GM19025 (cell line): ENCODE results near the gene FPR2.
"Not testable (repeated sequence)": the region's sequence is repeated elsewhere in the genome, so short reads cannot be mapped to it uniquely, and the experiment has no call there.

ENCODE experiments used
- ATAC-seq: cut with Tn5 transposase; IDR thresholded peaks from one replicate; pipeline ENCODE4 v1.9.1; 2021; ENCODE audit warnings: mild to moderate bottlenecking, low read depth, moderate library complexity; ENCODE audit not compliant: unreplicated experiment

FPR2 gene

GRCh38 chr19:51760697-51761356 lies at the start of gene FPR2:
TSS of gene FPR2 (plus strand) at chr19:51761180. CDS start at chr19:51768659, 7,479 bp downstream.
- no peak for ATAC-seq

GRCh38 chr19:51711702-51712101 lies 49.3 kb upstream of the FPR2 start:
- ATAC-seq = no peak

- no peak for ATAC-seq
Observed at GRCh38 chr19:51712461-51713081, 48.4 kb upstream of the FPR2 start.

- ATAC-seq = no peak
Observed at GRCh38 chr19:51713319-51714285, 47.4 kb upstream of the FPR2 start.

GRCh38 chr19:51714848-51715247 lies 46.1 kb upstream of the FPR2 start:
- ATAC-seq = no peak

- no peak for ATAC-seq
Observed at GRCh38 chr19:51715850-51716249, 45.1 kb upstream of the FPR2 start.

- no peak for ATAC-seq
Observed at GRCh38 chr19:51716925-51717324, 44.1 kb upstream of the FPR2 start.

GRCh38 chr19:51719251-51719988 lies 41.6 kb upstream of the FPR2 start:
- ATAC-seq = no peak

- no peak for ATAC-seq
Observed at GRCh38 chr19:51721905-51722304, 39.1 kb upstream of the FPR2 start.

GRCh38 chr19:51722492-51722891 lies 38.5 kb upstream of the FPR2 start:
- ATAC-seq = no peak

GRCh38 chr19:51724543-51724942 lies 36.4 kb upstream of the FPR2 start:
- no peak for ATAC-seq

GRCh38 chr19:51726049-51726448 lies 34.9 kb upstream of the FPR2 start:
- ATAC-seq = no peak

- no peak for ATAC-seq
Observed at GRCh38 chr19:51727349-51727880, 33.6 kb upstream of the FPR2 start.

GRCh38 chr19:51729781-51730180 lies 31.2 kb upstream of the FPR2 start:
- ATAC-seq = no peak

GRCh38 chr19:51733742-51734522 lies 27.0 kb upstream of the FPR2 start:
- ATAC-seq = no peak

GRCh38 chr19:51735759-51736449 lies 25.1 kb upstream of the FPR2 start:
- no peak for ATAC-seq

GRCh38 chr19:51737389-51737788 lies 23.6 kb upstream of the FPR2 start:
- no peak for ATAC-seq

GRCh38 chr19:51737924-51738323 lies 23.1 kb upstream of the FPR2 start:
- no peak for ATAC-seq

- not testable (repeated sequence) for ATAC-seq
Observed at GRCh38 chr19:51738523-51738922, 22.5 kb upstream of the FPR2 start.
